Activated CD4-positive, alpha-beta T cell treated with anti-CD3 and anti-CD28 coated beads, Interleukin-2, amount 50 U/mL, for 1 hour (primary cell): ENCODE results near the gene FCRL6.

Experiments used
- DNase-seq: peaks from one replicate; pipeline ENCODE4 v3.0.0-alpha.2; 2020

Gene FCRL6

GRCh38 chr1:159800177-159800930 lies 1.8 kb upstream of the FCRL6 start:
- DNase-seq: no peak

- DNase-seq: no peak
These were observed 2.0 kb downstream of the FCRL6 start for GRCh38 chr1:159803956-159804689.

- no peak for DNase-seq
These were observed 2.8 kb downstream of the FCRL6 start for GRCh38 chr1:159804924-159805323.

- no peak for DNase-seq
These were observed 13.8 kb downstream of the FCRL6 start for GRCh38 chr1:159815926-159816325.

- DNase-seq: no peak
These were observed 15.3 kb downstream of the FCRL6 start for GRCh38 chr1:159817276-159818041.

- DNase-seq: no peak
These were observed 19.2 kb downstream of the FCRL6 start for GRCh38 chr1:159821171-159821867.

- DNase-seq: no peak
These were observed 21.2 kb downstream of the FCRL6 start for GRCh38 chr1:159823406-159823805.

- DNase-seq: no peak
These were observed 23.4 kb downstream of the FCRL6 start for GRCh38 chr1:159825564-159825963.

GRCh38 chr1:159826441-159827101 lies 24.4 kb downstream of the FCRL6 start, which contains the start of gene SLAMF8:
Gene SLAMF8, plus strand, starts transcription at chr1:159826873. Its CDS starts 26 bp downstream, at chr1:159826899.
- no peak for DNase-seq

- DNase-seq: no peak
These were observed 24.9 kb downstream of the FCRL6 start for GRCh38 chr1:159827102-159827490.

GRCh38 chr1:159827549-159827948 lies 25.4 kb downstream of the FCRL6 start:
- no peak for DNase-seq

GRCh38 chr1:159828176-159828575 lies 26.0 kb downstream of the FCRL6 start:
- DNase-seq: no peak

- no peak for DNase-seq
These were observed 26.6 kb downstream of the FCRL6 start for GRCh38 chr1:159828581-159829272.

- DNase-seq: no peak
These were observed 27.1 kb downstream of the FCRL6 start for GRCh38 chr1:159829273-159829634.

- no peak for DNase-seq
These were observed 27.8 kb downstream of the FCRL6 start for GRCh38 chr1:159829822-159830465.

- DNase-seq: no peak
These were observed 28.6 kb downstream of the FCRL6 start for GRCh38 chr1:159830722-159831121.

- DNase-seq: no peak
These were observed 29.4 kb downstream of the FCRL6 start for GRCh38 chr1:159831412-159832141.

- DNase-seq: no peak
These were observed 30.1 kb downstream of the FCRL6 start for GRCh38 chr1:159832309-159832708.

- DNase-seq: no peak
These were observed 33.2 kb downstream of the FCRL6 start for GRCh38 chr1:159835356-159835755.

GRCh38 chr1:159835862-159836525 lies 33.8 kb downstream of the FCRL6 start:
- no peak for DNase-seq
